HG03469 (cell line): ENCODE data around the gene RYR3.

Experiments
- ATAC-seq: cut with Tn5 transposase; IDR thresholded peaks from one replicate; pipeline ENCODE4 v1.9.1; 2021; ENCODE audit warnings: mild to moderate bottlenecking, moderate library complexity, moderate number of reproducible peaks; ENCODE audit not compliant: unreplicated experiment

The RYR3 gene

GRCh38 chr15:33445984-33446383 lies 135.2 kb downstream of the RYR3 start:
- no peak for ATAC-seq

GRCh38 chr15:33448151-33448550 lies 137.4 kb downstream of the RYR3 start:
- no peak for ATAC-seq

- ATAC-seq, result no peak
Observed at GRCh38 chr15:33448961-33449606, 138.3 kb downstream of the RYR3 start.

GRCh38 chr15:33449810-33450209 lies 139.0 kb downstream of the RYR3 start:
- ATAC-seq, result no peak

- no peak for ATAC-seq
Observed at GRCh38 chr15:33451385-33451784, 140.6 kb downstream of the RYR3 start.

GRCh38 chr15:33453761-33454160 lies 143.0 kb downstream of the RYR3 start:
- ATAC-seq, result no peak

GRCh38 chr15:33454346-33454745 lies 143.6 kb downstream of the RYR3 start:
- ATAC-seq, result no peak

- ATAC-seq, result no peak
Observed at GRCh38 chr15:33454996-33455395, 144.2 kb downstream of the RYR3 start.

GRCh38 chr15:33458421-33458820 lies 147.7 kb downstream of the RYR3 start:
- ATAC-seq, result no peak

GRCh38 chr15:33460166-33460805 lies 149.5 kb downstream of the RYR3 start:
- ATAC-seq, result no peak

GRCh38 chr15:33461671-33462070 lies 150.9 kb downstream of the RYR3 start:
- no peak for ATAC-seq

GRCh38 chr15:33467146-33467815 lies 156.5 kb downstream of the RYR3 start:
- no peak for ATAC-seq

GRCh38 chr15:33467816-33468163 lies 157.0 kb downstream of the RYR3 start:
- ATAC-seq, result no peak

GRCh38 chr15:33468740-33469139 lies 158.0 kb downstream of the RYR3 start:
- ATAC-seq, result no peak

GRCh38 chr15:33473005-33473404 lies 162.2 kb downstream of the RYR3 start:
- ATAC-seq, result no peak

- no peak for ATAC-seq
Observed at GRCh38 chr15:33473714-33474113, 162.9 kb downstream of the RYR3 start.

- no peak for ATAC-seq
Observed at GRCh38 chr15:33476076-33476475, 165.3 kb downstream of the RYR3 start.

- no peak for ATAC-seq
Observed at GRCh38 chr15:33476908-33477307, 166.1 kb downstream of the RYR3 start.

GRCh38 chr15:33489335-33489734 lies 178.6 kb downstream of the RYR3 start:
- no peak for ATAC-seq

GRCh38 chr15:33490703-33491102 lies 179.9 kb downstream of the RYR3 start:
- ATAC-seq, result no peak

- no peak for ATAC-seq
Observed at GRCh38 chr15:33492434-33493052, 181.8 kb downstream of the RYR3 start.

GRCh38 chr15:33494306-33494705 lies 183.5 kb downstream of the RYR3 start:
- ATAC-seq, result no peak
